Dermis microvascular lymphatic vessel endothelial cell (primary cell): ENCODE results near the gene CCDC148. TPM values are rescaled to one million over a fixed set of nuclear protein-coding genes. Genes with fewer than 3 reads are reported as not detected.

Experiments used
- DNase-seq, 2 donors: peaks; one replicate each; pipeline versions ENCODE4 v3.0.0 to v3.0.0-alpha.2; 2010; ENCODE audit warnings: low read depth in 2 of 2
- total RNA-seq: library from RNA; depleted of rRNA; stranded (reverse); fragments of >200 nt; gene quantifications from 2 replicates; pipeline ENCODE4 v1.2.1, GENCODE V29; 2014

The CCDC148 gene
- total RNA-seq, 1 donor from 2014 or later: 0.13 TPM

DNA sequence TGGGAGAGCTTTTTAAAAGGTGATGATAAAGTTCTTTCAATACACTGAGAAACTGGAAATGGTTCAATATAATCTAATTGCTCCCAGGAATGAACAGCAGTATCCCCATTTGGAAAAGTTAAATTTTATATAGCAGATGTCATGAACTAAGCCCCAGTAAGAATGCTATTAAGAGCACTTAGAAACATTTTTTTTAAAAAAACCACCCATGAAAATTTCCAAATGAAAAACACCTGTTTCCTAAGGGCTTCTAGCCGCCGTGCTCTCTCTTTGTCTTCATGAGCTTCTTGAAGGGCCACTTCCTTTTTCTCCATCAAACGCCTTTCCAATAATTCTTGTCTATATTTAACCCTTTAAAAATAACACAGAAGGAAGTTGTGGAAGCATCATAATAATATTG is 277.9 kb downstream of the CCDC148 start:
- DNase-seq: no peak

DNA sequence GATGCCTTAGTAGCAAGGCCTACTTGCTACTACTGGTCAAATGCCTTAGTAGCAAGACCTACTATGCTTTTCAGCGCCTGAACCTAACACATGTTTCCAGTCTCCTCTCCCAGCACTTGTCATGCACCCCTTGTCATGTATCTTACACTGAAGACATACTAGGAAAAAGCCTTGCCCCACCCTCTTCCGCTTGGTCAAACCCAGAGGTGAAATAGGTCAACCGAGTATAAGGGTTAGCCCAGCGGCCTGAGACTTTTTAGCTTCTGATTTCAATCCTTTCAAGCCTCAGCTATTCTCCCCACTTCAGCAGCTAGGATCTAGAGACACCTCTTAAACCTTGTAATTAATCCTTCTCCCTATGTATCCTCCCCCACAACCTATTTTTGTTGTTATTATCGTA is 281.6 kb downstream of the CCDC148 start:
- no peak for DNase-seq

DNA sequence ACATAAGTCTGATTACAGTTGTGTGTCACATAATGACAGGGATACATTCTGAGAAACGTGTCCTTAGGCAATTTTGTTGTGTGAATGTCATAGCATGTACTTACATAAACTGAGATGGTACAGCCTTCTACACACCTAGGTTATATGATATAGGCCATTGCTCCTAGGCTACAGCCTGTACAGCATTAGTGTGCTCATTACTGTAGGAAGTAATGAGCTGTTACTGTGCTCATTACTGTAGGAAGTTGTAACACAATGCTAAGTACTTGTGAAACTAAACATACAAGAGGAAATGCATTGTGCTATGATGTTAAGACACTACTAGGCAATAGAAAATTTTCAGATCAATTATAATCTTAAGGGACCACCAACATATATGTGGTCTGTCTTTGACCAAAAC is 282.1 kb downstream of the CCDC148 start:
- DNase-seq: no peak

DNA sequence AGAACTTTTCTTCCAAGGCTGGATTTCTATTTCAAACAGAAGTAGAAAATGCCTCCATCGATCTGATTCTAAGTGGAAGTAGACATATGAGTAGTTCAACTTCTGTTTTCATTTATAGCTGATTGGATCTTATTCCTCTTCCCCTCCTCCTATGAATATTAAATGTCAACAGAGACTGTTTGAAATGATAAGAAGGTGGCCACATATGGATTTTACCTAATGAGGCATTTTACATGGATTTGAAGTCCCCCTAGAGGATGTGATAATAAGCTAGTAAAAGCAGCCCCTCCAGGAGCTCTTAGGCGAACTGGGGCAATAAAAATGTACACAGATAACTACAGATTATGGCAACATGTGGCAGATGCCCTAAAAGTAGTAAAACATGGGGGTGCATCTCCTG is 283.8 kb downstream of the CCDC148 start:
- DNase-seq: no peak

DNA sequence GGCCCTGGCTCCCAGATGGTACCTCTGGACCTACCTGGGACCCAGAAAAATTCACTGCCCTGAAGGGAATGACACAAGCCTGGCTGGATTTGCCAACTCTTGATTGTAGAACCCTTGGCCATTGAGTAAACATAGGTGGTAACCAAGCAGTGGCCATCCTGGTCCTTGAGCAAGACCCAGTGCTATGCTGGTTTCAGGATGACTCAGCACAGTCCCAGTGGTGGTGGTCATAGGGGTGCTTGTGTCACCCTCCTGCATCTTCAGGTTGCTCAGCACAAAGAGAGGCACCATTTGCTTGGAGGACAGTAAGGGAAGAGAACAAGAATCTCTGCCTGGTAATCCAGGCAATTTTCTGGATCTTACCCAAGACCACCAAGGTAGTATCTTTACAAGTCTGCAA is 302.0 kb downstream of the CCDC148 start:
- DNase-seq: no peak

DNA sequence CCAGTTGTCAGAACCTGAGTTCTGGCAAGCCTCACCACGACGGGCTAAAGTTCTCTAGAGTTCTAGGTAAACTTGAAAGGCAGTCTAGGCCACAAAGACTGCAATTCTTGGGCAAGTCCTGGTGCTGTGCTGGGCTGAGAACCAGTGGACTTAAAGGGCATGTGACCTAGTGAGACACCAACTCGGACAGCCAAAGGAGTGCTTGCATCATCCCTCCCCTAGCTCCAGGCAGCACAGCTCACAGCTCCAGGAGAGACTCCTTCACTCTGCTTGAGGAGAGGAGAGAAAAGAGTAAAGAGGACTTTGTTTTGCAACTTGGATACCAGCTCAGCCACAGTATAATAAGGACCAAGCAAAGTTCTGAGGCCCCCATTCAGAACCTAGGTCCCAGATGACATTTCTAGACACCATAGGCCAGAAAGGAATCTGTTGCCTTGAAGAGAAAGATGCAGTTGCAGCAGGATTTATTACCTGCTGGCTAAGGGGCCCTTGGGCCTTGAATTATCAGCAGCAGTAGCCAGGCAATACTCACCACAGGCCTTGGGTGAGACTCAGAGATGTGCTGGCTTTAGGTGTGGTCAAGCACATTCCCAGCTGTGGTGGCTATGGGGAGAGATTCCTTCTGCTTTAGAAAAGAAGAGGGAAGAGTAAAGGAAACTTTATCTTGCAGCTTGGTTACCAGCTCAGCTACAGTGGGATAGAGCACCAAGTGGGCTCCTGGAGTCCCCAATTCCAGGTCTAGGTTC is 303.1 kb downstream of the CCDC148 start:
- DNase-seq: no peak

DNA sequence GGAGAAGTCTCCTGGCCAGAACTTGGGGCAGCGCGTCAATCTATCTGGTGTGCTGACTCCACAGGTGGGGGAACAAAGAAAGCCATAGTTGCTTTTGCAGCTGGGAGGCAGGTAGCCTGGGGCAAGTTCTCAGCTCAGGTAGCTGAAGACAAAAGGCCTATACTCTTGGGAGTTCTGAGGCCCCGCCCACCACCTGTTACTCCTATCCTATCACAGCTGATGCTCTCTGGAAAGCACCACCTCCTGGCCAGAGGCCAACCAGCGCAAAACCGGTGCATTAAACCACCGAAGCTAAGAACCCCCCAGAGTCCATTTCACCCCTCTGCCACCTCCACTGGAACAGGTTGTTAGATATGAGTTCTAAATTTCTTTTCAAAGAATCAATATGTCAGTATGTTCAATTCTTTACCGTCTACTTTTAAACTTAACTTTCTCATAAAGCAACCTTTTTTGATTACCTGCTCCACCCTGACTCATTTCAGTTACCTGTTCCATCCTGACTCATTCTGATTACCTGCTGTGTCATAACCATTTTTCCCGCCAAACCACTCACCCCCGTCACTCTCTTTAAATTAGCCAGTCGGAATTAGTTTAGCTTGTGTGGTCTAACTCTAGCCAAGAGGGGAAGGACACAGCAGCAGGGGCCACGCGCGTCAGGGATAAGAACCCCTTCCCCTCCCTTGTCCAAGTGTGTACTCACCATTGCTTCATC is 311.5 kb downstream of the CCDC148 start:
- no peak for DNase-seq

DNA sequence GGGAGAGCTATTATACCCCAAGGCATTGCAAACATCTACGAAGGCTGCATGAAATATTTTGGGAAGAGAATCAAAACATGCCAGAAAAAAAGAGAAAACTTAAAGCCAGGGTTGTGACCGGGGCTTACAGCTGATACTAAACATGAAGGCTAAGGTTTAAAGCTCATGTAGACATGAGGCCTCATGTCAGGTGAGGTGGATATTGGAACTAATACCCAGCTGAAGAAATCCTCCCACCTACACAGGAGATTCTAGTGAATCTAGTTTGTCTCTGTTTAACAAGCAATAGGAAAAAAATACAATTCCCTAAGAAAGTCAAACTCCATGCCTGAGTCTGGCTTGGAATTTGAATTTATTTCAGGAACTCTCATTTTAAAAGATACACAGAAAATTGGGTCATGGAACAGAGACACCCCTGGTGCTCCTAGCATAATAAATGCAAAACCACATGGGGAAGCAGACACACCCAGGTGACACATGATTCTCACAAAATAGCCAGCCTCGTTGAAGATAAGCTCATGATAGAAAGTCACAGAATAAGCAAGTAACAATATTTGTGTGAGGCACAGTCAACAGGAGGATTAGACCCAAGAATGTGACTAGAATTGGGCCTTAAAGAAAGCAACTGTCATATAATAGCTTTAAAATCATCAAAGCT is 312.7 kb downstream of the CCDC148 start:
- DNase-seq: no peak

DNA sequence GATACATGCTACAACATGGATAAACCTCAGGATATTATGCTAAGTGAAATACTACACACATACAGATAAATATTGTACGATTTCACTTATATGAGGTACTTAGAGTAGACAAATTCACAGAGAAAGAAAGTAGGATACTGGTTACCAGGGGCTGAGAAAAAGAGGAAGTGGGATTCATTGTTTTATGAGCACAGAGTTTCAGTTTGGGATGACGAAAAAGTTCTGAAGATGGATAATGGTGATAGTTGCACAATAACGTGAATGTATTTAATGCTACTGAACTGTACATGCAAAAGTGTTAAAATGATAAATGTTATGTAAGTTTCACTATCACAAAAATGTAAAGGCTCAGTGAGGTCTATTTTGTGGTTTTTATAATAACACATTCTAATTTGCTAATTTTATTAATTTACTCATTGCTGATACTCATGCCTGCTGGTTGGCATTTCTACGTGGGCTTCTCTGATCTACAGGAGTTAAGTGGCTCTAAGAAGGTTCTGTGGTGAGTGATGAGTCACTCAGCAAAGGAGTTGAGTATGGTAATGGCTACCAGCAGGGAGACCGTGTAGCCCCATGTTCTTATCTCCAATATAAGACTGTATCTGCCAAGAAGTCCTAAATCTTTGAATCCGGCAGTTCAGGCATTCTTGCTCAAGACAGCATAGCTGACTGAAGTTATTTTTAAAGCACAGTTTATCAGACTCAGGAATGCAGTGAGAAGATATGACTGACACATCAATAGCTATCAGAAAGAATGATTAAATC is 313.8 kb downstream of the CCDC148 start:
- no peak for DNase-seq

DNA sequence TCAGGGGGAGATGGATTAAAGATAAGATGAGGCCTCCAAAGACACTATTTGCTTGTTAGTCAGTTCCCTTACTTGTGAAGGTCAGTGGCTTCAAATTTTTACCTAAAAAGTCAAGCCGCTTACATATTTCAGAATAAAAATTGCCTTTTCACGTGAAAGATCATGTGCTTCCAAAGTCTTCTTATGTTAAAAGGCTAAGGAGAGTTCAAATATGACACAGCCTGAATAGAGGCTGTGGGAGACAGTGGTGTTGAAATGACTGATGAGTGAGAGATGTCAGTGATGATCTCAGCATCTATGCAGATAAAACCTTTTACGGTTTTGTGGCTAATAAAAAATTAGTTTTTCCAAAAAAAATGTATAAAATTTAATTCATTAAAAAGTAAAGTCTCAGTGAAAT is 314.4 kb downstream of the CCDC148 start:
- DNase-seq: no peak

DNA sequence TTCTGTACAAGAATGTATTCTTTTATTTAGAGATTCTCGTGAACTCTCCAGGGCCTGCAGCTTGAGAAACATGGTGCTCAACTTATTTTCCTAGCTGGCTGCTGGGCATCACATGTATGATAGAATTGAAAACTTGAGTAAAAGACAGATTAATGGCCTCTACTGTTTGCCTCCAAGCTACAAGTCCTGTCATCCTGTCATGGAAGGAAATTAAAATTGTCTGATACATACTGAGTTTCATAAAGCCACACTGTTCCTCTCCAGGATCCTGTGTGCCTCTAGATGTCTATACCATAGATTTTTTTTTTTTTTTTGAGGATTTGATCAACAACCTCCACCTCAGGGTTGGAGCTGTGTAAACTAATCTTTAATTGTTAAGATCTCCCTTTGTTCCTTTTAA is 316.4 kb downstream of the CCDC148 start:
- DNase-seq: no peak

DNA sequence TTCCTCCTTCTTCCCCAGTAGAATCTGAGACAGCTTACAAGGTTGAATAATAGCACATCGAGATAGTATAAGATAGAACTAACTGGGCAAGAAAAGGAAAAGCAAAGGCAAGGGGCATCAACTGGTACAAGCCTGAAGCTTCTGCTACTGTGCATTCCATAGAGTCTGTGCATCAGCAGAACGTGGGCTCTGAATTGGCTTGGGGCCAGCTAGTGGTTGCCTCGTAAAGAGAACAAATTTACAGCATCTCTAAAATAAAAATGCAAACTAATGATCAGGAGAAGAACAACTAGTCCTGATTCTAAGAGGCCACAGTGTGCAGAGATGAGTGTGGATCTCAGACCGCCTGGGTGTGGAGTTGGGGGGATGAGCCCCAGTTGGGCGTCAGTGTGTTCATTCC is 318.3 kb downstream of the CCDC148 start:
- DNase-seq: no peak

DNA sequence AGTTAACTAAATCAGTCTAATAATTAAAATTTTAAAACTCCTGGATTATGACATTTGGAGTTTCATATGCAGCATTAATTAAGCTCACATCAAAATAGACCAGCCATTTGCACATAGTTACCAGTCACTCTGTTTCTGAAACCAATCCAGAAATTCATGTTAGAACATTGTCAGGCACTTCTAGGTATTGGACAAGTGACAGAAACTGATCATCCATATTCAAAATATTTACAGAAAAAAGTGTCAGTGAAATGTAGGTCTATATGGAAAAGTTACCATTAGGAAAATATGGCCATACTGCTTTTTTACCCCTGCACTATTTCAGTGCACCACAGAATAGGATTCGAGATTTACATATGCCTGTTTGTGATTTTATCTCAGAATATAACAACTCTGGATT is 321.5 kb downstream of the CCDC148 start:
- no peak for DNase-seq

DNA sequence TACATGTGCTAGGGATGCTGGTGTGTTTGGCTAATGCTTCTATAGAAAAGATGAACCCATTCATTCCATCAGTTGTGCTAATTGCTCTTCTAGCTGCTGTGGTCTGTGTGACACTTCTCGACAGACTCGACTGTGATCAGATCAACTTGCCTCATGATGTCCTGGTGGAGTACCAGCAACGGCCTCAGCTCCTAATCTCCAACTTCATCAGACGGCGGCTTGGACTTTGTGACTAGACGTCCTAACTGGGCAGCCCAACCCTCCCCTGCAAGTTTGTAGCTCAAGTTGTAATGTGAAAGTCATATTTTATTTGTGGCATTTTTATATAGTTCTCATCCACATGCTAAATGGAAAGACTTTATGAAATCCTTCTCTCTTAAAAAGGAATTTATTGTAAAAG is 321.9 kb downstream of the CCDC148 start:
- no peak for DNase-seq

DNA sequence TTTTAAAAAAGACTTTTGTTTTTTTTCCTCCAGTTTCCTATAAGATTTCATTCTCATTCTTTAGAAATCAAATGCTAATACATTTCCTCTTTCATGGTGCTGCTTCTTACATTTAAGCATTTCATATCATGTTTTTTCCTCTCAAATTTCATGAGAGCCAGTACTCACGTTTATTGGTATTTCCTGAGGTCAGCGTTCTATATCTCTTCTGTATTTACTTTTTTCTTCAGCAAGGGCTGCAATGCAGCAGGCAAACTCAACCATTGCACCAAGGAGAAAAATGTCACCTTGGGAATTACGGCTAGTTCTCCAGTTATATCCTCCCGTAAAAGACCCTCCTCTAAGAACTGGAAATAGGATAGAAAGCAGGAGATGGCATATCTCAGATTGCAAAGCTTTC is 322.5 kb downstream of the CCDC148 start:
- no peak for DNase-seq

DNA sequence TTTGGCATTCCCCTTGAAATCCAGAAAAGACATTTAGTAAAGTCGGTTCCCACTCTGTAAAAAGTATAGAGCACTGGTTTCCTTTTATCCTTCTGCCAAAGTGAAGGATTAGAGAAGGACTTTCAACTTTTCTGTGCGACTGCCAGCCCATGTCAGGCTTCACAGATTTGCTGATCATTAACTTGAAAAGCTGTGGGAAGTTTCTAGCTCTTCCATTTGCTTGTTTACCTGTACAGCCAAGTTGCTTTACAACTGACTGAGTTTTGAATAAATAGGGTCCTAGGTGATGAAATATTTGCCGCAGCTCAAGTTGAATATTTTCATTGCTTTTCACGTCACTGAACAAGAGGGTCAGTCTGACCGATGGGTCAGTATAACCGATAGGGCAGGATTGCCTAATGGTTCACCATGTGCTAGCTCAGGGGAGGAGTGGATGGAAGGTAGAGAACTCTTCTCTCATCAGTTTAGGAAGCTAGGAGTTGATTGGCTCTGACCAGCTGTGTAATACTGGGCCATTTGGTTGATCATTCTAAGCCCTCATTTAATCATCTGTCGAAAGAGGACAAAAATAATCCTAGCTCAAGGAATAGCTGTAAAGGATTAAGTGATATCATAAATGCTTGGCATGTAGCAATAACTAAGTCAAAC is 324.5 kb downstream of the CCDC148 start:
- no peak for DNase-seq

DNA sequence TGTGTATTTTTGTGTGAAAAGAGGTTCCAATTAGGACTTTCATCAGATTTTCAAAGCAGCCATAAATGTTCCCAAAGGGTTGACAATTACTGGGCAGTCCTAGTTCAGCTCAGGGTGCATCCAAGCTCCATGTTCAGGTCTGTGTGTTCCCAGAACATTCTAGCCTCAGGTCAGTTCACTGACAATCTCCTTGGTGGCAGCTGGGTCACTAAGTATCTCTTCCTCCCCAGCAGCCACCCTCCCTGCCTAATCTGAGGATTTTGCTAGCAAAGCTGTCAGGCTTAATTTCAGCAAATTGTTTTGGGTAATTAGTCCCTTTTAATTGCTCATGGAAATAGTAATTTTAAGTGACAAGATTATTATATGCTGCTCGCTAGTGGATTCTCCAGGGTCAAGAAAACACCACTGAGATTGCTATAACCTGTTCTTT is 325.1 kb downstream of the CCDC148 start:
- DNase-seq: no peak

DNA sequence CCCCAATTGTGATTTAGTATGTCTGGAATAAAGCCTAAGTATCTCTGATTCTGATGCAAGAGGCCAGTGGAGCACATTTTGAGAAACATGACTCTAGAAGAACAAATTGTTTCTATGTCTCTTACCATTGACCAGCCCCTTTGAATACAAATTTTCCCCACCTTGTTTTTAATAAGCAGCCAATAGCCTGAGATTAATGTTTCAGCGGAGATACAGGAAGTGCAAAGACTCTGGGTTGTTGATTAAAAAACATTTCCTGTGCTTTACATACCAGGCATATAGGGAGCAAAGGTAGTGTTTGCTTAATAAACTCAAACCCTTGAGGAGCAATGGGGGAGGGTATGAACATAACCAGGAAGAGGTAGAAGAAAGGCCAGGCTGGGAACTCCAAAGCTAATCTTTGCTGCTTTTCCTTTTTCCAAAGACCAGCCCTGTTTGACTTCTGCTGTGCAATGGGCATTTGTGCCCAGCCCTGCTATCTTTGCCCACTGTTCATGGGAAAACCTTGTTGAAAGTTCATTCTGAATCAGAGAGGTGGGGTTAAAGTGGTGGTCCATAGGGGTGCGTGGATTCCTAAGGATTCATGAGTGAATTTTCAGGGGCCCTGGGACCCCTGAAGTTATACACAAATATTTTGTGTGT is 325.6 kb downstream of the CCDC148 start:
- DNase-seq: no peak

DNA sequence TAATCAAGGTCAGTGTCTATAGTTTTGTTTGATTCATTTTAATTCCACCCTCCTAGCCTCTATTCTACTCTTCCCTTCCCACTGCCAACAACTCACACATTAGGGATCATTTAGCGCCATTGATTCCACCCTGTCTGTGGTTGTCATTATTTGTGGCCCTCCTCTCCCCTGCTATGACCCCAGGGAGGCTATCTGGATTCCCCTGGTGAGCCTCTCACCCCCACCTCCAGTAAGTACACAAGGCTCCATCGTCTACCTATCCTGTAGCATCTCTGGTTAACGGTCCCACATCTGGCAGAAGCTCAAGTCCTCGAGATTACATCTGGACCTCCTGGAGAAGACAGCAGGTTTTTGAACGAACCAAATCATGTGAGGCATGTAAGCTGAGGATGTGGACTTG is 327.5 kb downstream of the CCDC148 start:
- DNase-seq: no peak

DNA sequence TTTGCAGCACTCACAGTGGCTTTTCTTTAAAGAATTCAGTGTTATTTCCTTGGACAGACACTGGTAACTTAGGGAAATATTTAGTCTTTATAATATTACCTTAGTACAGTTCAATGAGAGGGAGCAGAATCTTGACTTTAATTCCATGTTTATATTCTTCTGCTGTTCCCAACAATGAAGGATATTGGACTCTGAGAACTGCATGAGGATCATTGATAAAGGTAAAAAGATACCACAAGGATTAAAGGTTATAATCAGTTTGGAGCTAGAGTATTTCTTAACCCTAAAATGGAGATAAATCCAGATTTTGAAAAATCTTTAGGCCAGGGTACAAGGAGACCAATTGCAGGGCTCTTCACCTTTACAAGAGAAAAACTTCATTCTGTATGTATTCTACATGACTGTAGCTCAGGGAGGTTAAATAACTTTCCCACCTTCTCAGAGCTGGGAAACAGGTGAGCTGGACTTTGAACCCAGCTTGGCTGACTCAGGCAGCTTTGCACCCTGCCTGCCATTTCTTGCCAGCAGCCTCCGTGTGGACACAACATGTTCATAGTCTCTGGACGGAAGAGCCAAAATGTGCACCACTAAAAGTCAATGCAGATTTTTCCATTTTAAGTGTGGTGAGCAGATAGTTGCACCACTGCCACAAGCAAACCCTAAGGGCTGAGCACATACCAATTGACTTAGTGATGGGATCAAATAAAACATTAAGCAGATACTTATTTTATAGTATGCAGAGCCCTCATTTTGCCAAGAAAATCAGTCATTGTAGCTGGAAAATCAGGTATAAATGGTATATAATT is 328.2 kb downstream of the CCDC148 start:
- DNase-seq: no peak
